Endothelial cell of umbilical vein (primary cell): ENCODE measurements around the gene RIMOC1. TPM values are rescaled to one million over a fixed set of nuclear protein-coding genes. Genes with fewer than 3 reads are reported as not detected.

ENCODE experiments used
- BruUV-seq: library from RNA; stranded (reverse); fragments of 400-500 nt; replicated peaks from 2 replicates; lab custom pipeline; 2021; lab: Mats Ljungman, UMichigan
- CTCF ChIA-PET: fragments of 300-600, 350-600 bp; sonication (Branson Sonifier 250); formaldehyde crosslinking; loops from one replicate; lab custom pipeline; 2021; ENCODE audit warnings: antibody characterized with exemption, inconsistent platforms; lab: Charles Lee
- POLR2A ChIA-PET: fragments of 300-600, 350-600 bp; sonication (Branson Sonifier 250); formaldehyde crosslinking; loops from one replicate; lab custom pipeline; 2021; ENCODE audit warnings: antibody characterized with exemption, inconsistent platforms; lab: Charles Lee
- DNase-seq: peaks from one replicate; pipeline ENCODE4 v3.0.0-alpha.2; 2011; ENCODE audit warnings: low read depth, low spot score
- FAIRE-seq: peaks from 2 replicates; lab custom pipeline; 2011; peaks lifted over from hg19 to GRCh38; lab: Jason Lieb, UNC
- H2AFZ ChIP-seq: 2 replicates; pipeline ENCODE4 v1.6.0; 2012; ENCODE audit warnings: low read depth, low read length, control low read depth, inconsistent platforms
- H3K27ac ChIP-seq: 2 replicates; pipeline ENCODE4 v1.5.1; 2011; ENCODE audit warnings: low read depth, mild to moderate bottlenecking, control low read depth, low read length, moderate library complexity; ENCODE audit not compliant: insufficient read depth
- H3K27me3 ChIP-seq, 2 experiments: 2 replicates each; pipeline versions ENCODE4 v1.6.0 to v1.6.1; 2011; ENCODE audit warnings: low read length in 2 of 2, mixed read lengths in 1 of 2; ENCODE audit not compliant: control insufficient read depth in 2 of 2, insufficient read depth in 2 of 2
- H3K36me3 ChIP-seq, 2 experiments: 2 replicates in 1 of 2; 3 replicates in 1 of 2; pipeline ENCODE4 v1.5.1; 2011; ENCODE audit warnings: low read length in 2 of 2, mild to moderate bottlenecking in 1 of 2, moderate library complexity in 1 of 2; ENCODE audit not compliant: control insufficient read depth in 2 of 2, insufficient read depth in 2 of 2; ENCODE audit errors: extremely low read depth in 1 of 2
- H3K4me1 ChIP-seq: 3 replicates; pipeline ENCODE4 v1.5.1; 2011; ENCODE audit warnings: mild to moderate bottlenecking, low read length; ENCODE audit not compliant: control insufficient read depth, insufficient read depth; ENCODE audit errors: extremely low read depth
- H3K4me2 ChIP-seq: 2 replicates; pipeline ENCODE4 v1.6.1; 2011; ENCODE audit warnings: low read length, control low read depth, mixed read lengths; ENCODE audit not compliant: insufficient read depth
- H3K4me3 ChIP-seq, 3 experiments: fragments of 200-600 bp in 1 of 3; sonication (generic), shearing (Covaris generic) in 1 of 3; replicated peaks in 1 of 3; 2 replicates each; pipeline ENCODE4 v1.5.1; 2011 to 2016; ENCODE audit warnings: control low read depth in 3 of 3, low read length in 3 of 3, mild to moderate bottlenecking in 2 of 3, inconsistent platforms in 1 of 3, low read depth in 1 of 3, moderate library complexity in 1 of 3; ENCODE audit not compliant: insufficient read depth in 1 of 3
- H3K79me2 ChIP-seq: 2 replicates; pipeline ENCODE4 v1.6.0; 2012; ENCODE audit warnings: low read length, inconsistent platforms; ENCODE audit not compliant: control insufficient read depth, insufficient read depth
- H3K9ac ChIP-seq: replicated peaks from 2 replicates; pipeline ENCODE3; 2011; ENCODE audit warnings: low read length, control low read depth; ENCODE audit not compliant: insufficient read depth; ENCODE audit errors: extremely low read depth
- H3K9me1 ChIP-seq: replicated peaks from 3 replicates; pipeline ENCODE4 v1.6.0; 2011; ENCODE audit warnings: mild to moderate bottlenecking, low read length; ENCODE audit not compliant: control insufficient read depth, insufficient read depth; ENCODE audit errors: extremely low read depth
- H3K9me3 ChIP-seq: replicated peaks from 2 replicates; pipeline ENCODE4 v1.5.1; 2012; ENCODE audit warnings: low read length, inconsistent platforms; ENCODE audit not compliant: control insufficient read depth, insufficient read depth
- H4K20me1 ChIP-seq: replicated peaks from 2 replicates; pipeline ENCODE3; 2011; ENCODE audit warnings: mild to moderate bottlenecking, low read length; ENCODE audit not compliant: control insufficient read depth, insufficient read depth; ENCODE audit errors: extremely low read depth
- EZH2 ChIP-seq: IDR thresholded peaks from 2 replicates; pipeline ENCODE4 v1.6.1; 2012; ENCODE audit warnings: borderline replicate concordance, low read depth, mild to moderate bottlenecking, moderate library complexity, low read length, inconsistent platforms; ENCODE audit not compliant: severe bottlenecking
- FOS ChIP-seq: IDR thresholded peaks from 2 replicates; pipeline ENCODE4 v1.6.1; 2011; ENCODE audit warnings: mild to moderate bottlenecking, low read length, moderate library complexity, borderline replicate concordance; ENCODE audit not compliant: insufficient read depth
- GATA2 ChIP-seq: IDR thresholded peaks from 2 replicates; pipeline ENCODE4 v1.7.0; 2011; ENCODE audit warnings: low read depth, mild to moderate bottlenecking, moderate library complexity, mixed read lengths, low read length; ENCODE audit not compliant: insufficient read length, insufficient read depth
- JUN ChIP-seq: IDR thresholded peaks from 2 replicates; pipeline ENCODE4 v1.6.1; 2011; ENCODE audit warnings: borderline replicate concordance, low read depth; ENCODE audit not compliant: insufficient read length, insufficient read depth
- MYC ChIP-seq: IDR thresholded peaks from one replicate; pipeline ENCODE4 v1.6.1; 2011; ENCODE audit warnings: mild to moderate bottlenecking, low read depth, low read length
- POLR2A ChIP-seq: IDR thresholded peaks from 2 replicates; pipeline ENCODE4 v1.6.1; 2012; ENCODE audit warnings: low read depth, mild to moderate bottlenecking, control low read depth, low read length
- POLR2AphosphoS5 ChIP-seq: IDR thresholded peaks from 2 replicates; pipeline ENCODE4 v1.6.1; 2012; ENCODE audit warnings: low read depth, mild to moderate bottlenecking, control low read depth, low read length, moderate library complexity; ENCODE audit not compliant: insufficient read depth
- dilution Hi-C: fragments of 300-500 bp; cut with MboI; formaldehyde crosslinking; loops from one replicate; pipeline ENCODE4 v1.15.0; 2019; ENCODE audit warnings: low sequenced_read_pairs; ENCODE audit not compliant: extremely low pct_ligation_motif_present
- intact Hi-C: fragments of 100-400 bp; cut with micrococcal nuclease; formaldehyde crosslinking; loops from one replicate; pipeline ENCODE4 v1.10.0; 2022
- polyA plus RNA-seq, 4 experiments: library from polyadenylated mRNA; depleted of rRNA in 3 of 4; stranded (reverse) in 3 of 4; unstranded in 1 of 4; fragments of >200 nt; gene quantifications; 2 replicates each; pipeline versions ENCODE4 v1.2.1 to v1.2.3, GENCODE V29; 2011 to 2012; ENCODE audit warnings: missing spikeins in 1 of 4
- total RNA-seq: library from RNA; stranded (reverse); gene quantifications from 2 replicates; pipeline ENCODE4 v1.2.3, GENCODE V29; 2021
- TF ChIP-seq, protein P1 (sequence below): IDR thresholded peaks from 2 replicates; pipeline ENCODE4 v1.6.1; 2011; ENCODE audit not compliant: insufficient read depth, insufficient read length
- TF ChIP-seq, protein P2 (sequence below), 2 donors: IDR thresholded peaks; 1 replicate in 1 of 2; 2 replicates in 1 of 2; pipeline ENCODE4 v1.5.1; 2011; ENCODE audit warnings: low read length in 2 of 2, mild to moderate bottlenecking in 2 of 2, moderate library complexity in 2 of 2, control low read depth in 1 of 2, inconsistent platforms in 1 of 2, low read depth in 1 of 2; ENCODE audit not compliant: insufficient read depth in 1 of 2; ENCODE audit errors: extremely low read depth in 1 of 2

RIMOC1 gene
- total and polyA plus RNA-seq, 2 donors (not counting 3 experiments of a cell fraction or from before 2014, with no cell fraction given): 15.7 to 32.0 TPM

DNA sequence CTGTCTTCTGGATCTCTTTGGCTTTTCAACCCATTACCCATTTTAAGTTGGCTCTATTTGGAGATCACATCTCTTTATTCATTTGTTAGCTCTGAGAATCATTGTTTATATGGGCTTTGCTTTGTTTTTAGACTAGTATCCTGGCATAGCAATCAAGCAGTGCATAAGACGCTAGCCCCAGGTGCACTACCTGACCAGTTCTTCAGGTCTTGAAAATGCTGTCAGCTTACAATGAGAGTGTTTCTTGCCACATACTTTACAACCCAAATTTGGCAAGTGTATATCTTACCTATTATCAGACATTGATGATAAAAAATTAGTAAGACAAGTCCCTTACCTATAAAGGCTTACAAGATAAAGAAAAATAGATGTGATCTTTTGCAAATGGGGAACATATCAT lies 46.2 kb upstream of the RIMOC1 start:
- Histone ChIP-seq H3K4me3 (no peak overlapping the region), H3K36me3 (peaks cover 6 to 8% of the 10 kb centered on the region in 2 experiments), H3K9ac (no peak overlapping the region), H3K4me1 (no peaks in the 10 kb centered on the region), H3K4me2 (no peak overlapping the region), H3K79me2 (no peaks in the 10 kb centered on the region), H4K20me1 (no peaks in the 10 kb centered on the region), H3K27ac (no peak overlapping the region), H3K27me3 (no peaks in the 10 kb centered on the region), H3K9me3 (no peaks in the 10 kb centered on the region), H3K9me1 (no peaks in the 10 kb centered on the region), H2AFZ (no peak overlapping the region)
- TF ChIP-seq POLR2AphosphoS5 (no peak), POLR2A (no peak), FOS (no peak), JUN (no peak), MYC (no peak), GATA2 (no peak), EZH2 (no peak)
- TF ChIP-seq, protein P1, sequence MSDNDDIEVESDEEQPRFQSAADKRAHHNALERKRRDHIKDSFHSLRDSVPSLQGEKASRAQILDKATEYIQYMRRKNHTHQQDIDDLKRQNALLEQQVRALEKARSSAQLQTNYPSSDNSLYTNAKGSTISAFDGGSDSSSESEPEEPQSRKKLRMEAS: no peak
- TF ChIP-seq, protein P2, sequence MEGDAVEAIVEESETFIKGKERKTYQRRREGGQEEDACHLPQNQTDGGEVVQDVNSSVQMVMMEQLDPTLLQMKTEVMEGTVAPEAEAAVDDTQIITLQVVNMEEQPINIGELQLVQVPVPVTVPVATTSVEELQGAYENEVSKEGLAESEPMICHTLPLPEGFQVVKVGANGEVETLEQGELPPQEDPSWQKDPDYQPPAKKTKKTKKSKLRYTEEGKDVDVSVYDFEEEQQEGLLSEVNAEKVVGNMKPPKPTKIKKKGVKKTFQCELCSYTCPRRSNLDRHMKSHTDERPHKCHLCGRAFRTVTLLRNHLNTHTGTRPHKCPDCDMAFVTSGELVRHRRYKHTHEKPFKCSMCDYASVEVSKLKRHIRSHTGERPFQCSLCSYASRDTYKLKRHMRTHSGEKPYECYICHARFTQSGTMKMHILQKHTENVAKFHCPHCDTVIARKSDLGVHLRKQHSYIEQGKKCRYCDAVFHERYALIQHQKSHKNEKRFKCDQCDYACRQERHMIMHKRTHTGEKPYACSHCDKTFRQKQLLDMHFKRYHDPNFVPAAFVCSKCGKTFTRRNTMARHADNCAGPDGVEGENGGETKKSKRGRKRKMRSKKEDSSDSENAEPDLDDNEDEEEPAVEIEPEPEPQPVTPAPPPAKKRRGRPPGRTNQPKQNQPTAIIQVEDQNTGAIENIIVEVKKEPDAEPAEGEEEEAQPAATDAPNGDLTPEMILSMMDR (IDR thresholded peaks at IDR 0.05; ENCODE audit: extremely low read depth in 1 of 2, insufficient read depth in 1 of 2, low read depth in 1 of 2, low read length in 2 of 2): no peak
- no TSS peak for BruUV-seq
- intact Hi-C loops (no loop called here), dilution Hi-C loops (no loop called here)
- no peak for FAIRE-seq
- ChIA-PET CTCF (interaction anchor here (0.7 to 8.7 kb wide), 5 partner anchors 12 to 726 kb away, joined by 3 to 571 read pairs (median 3); partner anchors contain the start of gene OXCT1), POLR2A (no interaction called here)
- no peak for DNase-seq
